Glutamatergic neuron (in vitro differentiated cells): Measurements from ENCODE around the gene ATP1B2. TPM values are rescaled to one million over a fixed set of nuclear protein-coding genes. Genes with fewer than 3 reads are reported as not detected.
"Not testable (repeated sequence)": the region's sequence is repeated elsewhere in the genome, so short reads cannot be mapped to it uniquely, and the experiment has no call there.

Experiments used
- DNase-seq: peaks from one replicate; pipeline ENCODE4 v3.0.0; 2022
- H3K27ac Mint-ChIP-seq: one replicate; pipeline ENCODE4 v1.8.0; 2020; ENCODE audit warnings: mild to moderate bottlenecking, mixed read lengths, inconsistent platforms; ENCODE audit not compliant: unreplicated experiment
- H3K27me3 Mint-ChIP-seq: one replicate; pipeline ENCODE4 v1.8.0; 2020; ENCODE audit warnings: mild to moderate bottlenecking, moderate library complexity, mixed read lengths, inconsistent platforms; ENCODE audit not compliant: unreplicated experiment
- H3K36me3 Mint-ChIP-seq: one replicate; pipeline ENCODE4 v1.8.0; 2020; ENCODE audit warnings: mild to moderate bottlenecking, mixed read lengths, inconsistent platforms; ENCODE audit not compliant: unreplicated experiment
- H3K4me1 Mint-ChIP-seq: one replicate; pipeline ENCODE4 v1.8.0; 2020; ENCODE audit warnings: mild to moderate bottlenecking, low read depth, mixed read lengths, inconsistent platforms; ENCODE audit not compliant: unreplicated experiment
- H3K4me3 Mint-ChIP-seq: one replicate; pipeline ENCODE4 v1.8.0; 2020; ENCODE audit warnings: mild to moderate bottlenecking, mixed read lengths, inconsistent platforms; ENCODE audit not compliant: unreplicated experiment
- H3K9me3 Mint-ChIP-seq: one replicate; pipeline ENCODE4 v1.8.0; 2020; ENCODE audit warnings: mild to moderate bottlenecking, moderate library complexity, mixed read lengths, inconsistent platforms; ENCODE audit not compliant: unreplicated experiment
- total RNA-seq: library from RNA; stranded (reverse); fragmentation: NEBNext Ultra II Directional; extraction: Animal tissue kit (Norgen Biotek cat#: 25700); gene quantifications from one replicate; pipeline ENCODE4 v1.2.1, GENCODE V29; 2021; ENCODE audit not compliant: unreplicated experiment
- TF ChIP-seq, protein P1 (sequence below): fragments of 200-600 bp; sonication (generic); IDR thresholded peaks from one replicate; pipeline ENCODE4 v1.5.0; 2021; ENCODE audit not compliant: partially characterized antibody, unreplicated experiment

The ATP1B2 gene
- total RNA-seq, 1 donor from 2014 or later: 11.3 TPM

DNA sequence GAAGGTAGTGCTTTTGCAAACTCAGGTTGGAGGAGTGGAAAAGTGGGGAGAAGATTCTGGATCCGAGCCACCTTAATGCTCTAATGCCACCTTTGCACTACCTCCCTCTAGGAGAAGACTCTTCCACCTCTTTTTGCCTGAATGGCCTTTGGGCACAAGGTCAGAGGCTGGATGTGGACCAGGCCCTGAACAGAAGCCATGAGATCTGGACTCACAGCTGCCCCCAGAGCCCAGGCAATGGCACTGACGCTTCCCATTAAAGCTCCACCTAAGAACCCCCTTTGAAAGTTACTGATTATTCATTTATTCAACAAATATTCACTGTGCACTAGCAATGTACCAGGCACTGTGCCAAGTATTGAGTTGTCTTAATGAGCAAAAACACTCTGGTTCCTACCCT, 17.6 kb upstream of the ATP1B2 start:
- no peak overlapping the region for H3K27ac Mint-ChIP-seq
- H3K36me3 Mint-ChIP-seq: no peaks in the 10 kb centered on the region
- TF ChIP-seq, protein P1, sequence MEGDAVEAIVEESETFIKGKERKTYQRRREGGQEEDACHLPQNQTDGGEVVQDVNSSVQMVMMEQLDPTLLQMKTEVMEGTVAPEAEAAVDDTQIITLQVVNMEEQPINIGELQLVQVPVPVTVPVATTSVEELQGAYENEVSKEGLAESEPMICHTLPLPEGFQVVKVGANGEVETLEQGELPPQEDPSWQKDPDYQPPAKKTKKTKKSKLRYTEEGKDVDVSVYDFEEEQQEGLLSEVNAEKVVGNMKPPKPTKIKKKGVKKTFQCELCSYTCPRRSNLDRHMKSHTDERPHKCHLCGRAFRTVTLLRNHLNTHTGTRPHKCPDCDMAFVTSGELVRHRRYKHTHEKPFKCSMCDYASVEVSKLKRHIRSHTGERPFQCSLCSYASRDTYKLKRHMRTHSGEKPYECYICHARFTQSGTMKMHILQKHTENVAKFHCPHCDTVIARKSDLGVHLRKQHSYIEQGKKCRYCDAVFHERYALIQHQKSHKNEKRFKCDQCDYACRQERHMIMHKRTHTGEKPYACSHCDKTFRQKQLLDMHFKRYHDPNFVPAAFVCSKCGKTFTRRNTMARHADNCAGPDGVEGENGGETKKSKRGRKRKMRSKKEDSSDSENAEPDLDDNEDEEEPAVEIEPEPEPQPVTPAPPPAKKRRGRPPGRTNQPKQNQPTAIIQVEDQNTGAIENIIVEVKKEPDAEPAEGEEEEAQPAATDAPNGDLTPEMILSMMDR: no peak
- H3K4me1 Mint-ChIP-seq: peaks cover 8% of the 10 kb centered on the region
- DNase-seq: no peak
- no peaks in the 10 kb centered on the region for H3K27me3 Mint-ChIP-seq
- H3K4me3 Mint-ChIP-seq: no peak overlapping the region
- H3K9me3 Mint-ChIP-seq: peaks cover 4% of the 10 kb centered on the region

- Mint-ChIP-seq H3K9me3 (peaks cover 4% of the 10 kb centered on the region), H3K4me1 (peaks cover 8% of the 10 kb centered on the region), H3K27ac (no peak overlapping the region), H3K36me3 (no peaks in the 10 kb centered on the region), H3K27me3 (no peaks in the 10 kb centered on the region), H3K4me3 (peak overlapping the region; percentile 9)
- TF ChIP-seq, protein P1: peak; percentile 57
- DNase-seq: peak; percentile 90
Measured at GRCh38 chr17:7634384-7634783, 16.3 kb upstream of the ATP1B2 start.

GRCh38 chr17:7636163-7636562, 14.6 kb upstream of the ATP1B2 start:
- TF ChIP-seq, protein P1: no peak
- no peak overlapping the region for H3K4me3 Mint-ChIP-seq
- no peaks in the 10 kb centered on the region for H3K36me3 Mint-ChIP-seq
- peaks cover 1% of the 10 kb centered on the region for H3K9me3 Mint-ChIP-seq
- no peak for DNase-seq
- H3K4me1 Mint-ChIP-seq: peaks cover 6% of the 10 kb centered on the region
- no peak overlapping the region for H3K27ac Mint-ChIP-seq
- no peaks in the 10 kb centered on the region for H3K27me3 Mint-ChIP-seq

DNA sequence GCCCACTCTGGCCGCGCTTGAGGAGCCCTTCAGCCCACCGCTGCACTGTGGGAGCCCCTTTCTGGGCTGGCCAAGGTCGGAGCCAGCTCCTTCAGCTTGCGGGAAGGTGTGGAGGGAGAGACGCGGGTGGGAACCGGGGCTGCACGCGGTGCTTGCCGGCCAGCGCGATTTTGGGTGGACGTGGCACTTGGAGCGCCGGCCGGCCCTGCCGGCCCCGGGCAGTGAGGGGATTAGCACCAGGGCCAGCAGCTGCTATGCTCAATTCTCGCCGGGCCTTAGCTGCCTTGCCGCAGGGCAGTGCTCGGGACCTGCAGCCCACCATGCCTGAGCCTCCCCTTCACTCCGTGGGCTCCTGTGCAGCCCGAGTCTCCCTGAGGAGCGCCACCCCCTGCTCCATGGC, 9.9 kb upstream of the ATP1B2 start:
- no peak overlapping the region for H3K4me3 Mint-ChIP-seq
- H3K27ac Mint-ChIP-seq: no peak overlapping the region
- no peak for DNase-seq
- peaks cover 6% of the 10 kb centered on the region for H3K9me3 Mint-ChIP-seq
- H3K36me3 Mint-ChIP-seq: no peaks in the 10 kb centered on the region
- TF ChIP-seq, protein P1: no peak
- peaks cover 2% of the 10 kb centered on the region for H3K27me3 Mint-ChIP-seq
- H3K4me1 Mint-ChIP-seq: no peaks in the 10 kb centered on the region

DNA sequence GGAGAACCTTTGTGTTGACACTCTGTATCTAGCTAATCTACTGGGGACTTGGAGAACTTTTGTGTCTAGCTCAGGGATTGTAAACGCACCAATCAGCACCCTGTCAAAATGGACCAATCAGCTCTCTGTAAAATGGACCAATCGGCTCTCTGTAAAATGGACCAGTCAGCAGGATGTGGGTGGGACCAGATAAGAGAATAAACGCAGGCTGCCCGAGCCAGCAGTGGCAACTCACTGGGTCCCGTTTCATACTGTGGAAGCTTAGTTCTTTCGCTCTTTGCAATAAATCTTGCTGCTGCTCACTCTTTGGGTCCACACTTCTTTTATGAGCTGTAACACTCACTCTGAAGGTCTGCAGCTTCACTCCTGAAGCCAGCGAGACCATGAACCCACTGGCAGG, 9.1 kb upstream of the ATP1B2 start:
- H3K36me3 Mint-ChIP-seq, H3K27me3 Mint-ChIP-seq, H3K4me3 Mint-ChIP-seq, H3K4me1 Mint-ChIP-seq, DNase-seq, H3K27ac Mint-ChIP-seq, H3K9me3 Mint-ChIP-seq: not testable (repeated sequence)

- TF ChIP-seq, protein P1: no peak
- Mint-ChIP-seq H3K27ac (no peak overlapping the region), H3K9me3 (peaks cover 6% of the 10 kb centered on the region)
Measured at GRCh38 chr17:7644775-7645174, 6.0 kb upstream of the ATP1B2 start.

More at GRCh38 chr17:7644775-7645174, 6.0 kb upstream of the ATP1B2 start:
- peaks cover under 1% of the 10 kb centered on the region for H3K4me1 Mint-ChIP-seq
- no peaks in the 10 kb centered on the region for H3K36me3 Mint-ChIP-seq
- peaks cover 2% of the 10 kb centered on the region for H3K27me3 Mint-ChIP-seq
- H3K4me3 Mint-ChIP-seq: peak overlapping the region; percentile 2
- DNase-seq: no peak
